Panc1 (cell line): ENCODE measurements around the gene PCLO. TPM values are rescaled to one million over a fixed set of nuclear protein-coding genes. Genes with fewer than 3 reads are reported as not detected.

Experiments
- ATAC-seq: fragments of 200-7000 bp; cut with Tn5 transposase; 2 replicates; pipeline ENCODE4 v1.9.1; 2020; ENCODE audit warnings: mild to moderate bottlenecking, moderate library complexity
- BruUV-seq: library from RNA; stranded (reverse); fragments of 400-500 nt; replicated peaks from 2 replicates; lab custom pipeline; 2021; lab: Mats Ljungman, UMichigan
- CTCF ChIA-PET: fragments of 300-600 bp; sonication (Branson Sonifier 250); formaldehyde crosslinking; loops from one replicate; lab custom pipeline; 2022; ENCODE audit warnings: antibody characterized with exemption; lab: Charles Lee
- POLR2A ChIA-PET: fragments of 300-600 bp; sonication (Branson Sonifier 250); formaldehyde crosslinking; loops from one replicate; lab custom pipeline; 2022; ENCODE audit warnings: antibody characterized with exemption; lab: Charles Lee
- DNase-seq: peaks from one replicate; pipeline ENCODE4 v3.0.0-alpha.2; 2010; ENCODE audit warnings: low read depth, low spot score
- H3K27ac ChIP-seq: 2 replicates; pipeline ENCODE4 v1.5.1; 2011; ENCODE audit warnings: mild to moderate bottlenecking, low read length, inconsistent platforms
- H3K27me3 ChIP-seq: fragments of 200-500 bp; sonication (Bioruptor generic); 2 replicates; pipeline ENCODE4 v1.6.0; 2014; ENCODE audit warnings: low read length, inconsistent platforms; ENCODE audit not compliant: control insufficient read depth, insufficient read depth
- H3K36me3 ChIP-seq: fragments of 200-500 bp; sonication (Bioruptor generic); 2 replicates; pipeline ENCODE4 v1.5.1; 2014; ENCODE audit warnings: inconsistent platforms, mild to moderate bottlenecking, low read length, moderate library complexity; ENCODE audit not compliant: control insufficient read depth, insufficient read depth
- H3K4me1 ChIP-seq: 2 replicates; pipeline ENCODE4 v1.5.1; 2011; ENCODE audit warnings: inconsistent platforms, mild to moderate bottlenecking, low read length, moderate library complexity; ENCODE audit not compliant: control insufficient read depth, insufficient read depth
- H3K4me3 ChIP-seq, 2 experiments: 2 replicates each; pipeline ENCODE4 v1.5.1; 2011 to 2012; ENCODE audit warnings: low read depth in 2 of 2, low read length in 2 of 2, mild to moderate bottlenecking in 2 of 2, inconsistent platforms in 1 of 2, moderate library complexity in 1 of 2
- H3K9me3 ChIP-seq: fragments of 200-500 bp; sonication (Bioruptor generic); 2 replicates; pipeline ENCODE4 v1.5.1; 2014; ENCODE audit warnings: low read depth, mild to moderate bottlenecking, inconsistent platforms, low read length, moderate library complexity; ENCODE audit not compliant: control insufficient read depth, insufficient read depth
- POLR2AphosphoS5 ChIP-seq: IDR thresholded peaks from 2 replicates; pipeline ENCODE4 v1.6.1; 2012; ENCODE audit warnings: mild to moderate bottlenecking, low read depth, low read length, moderate library complexity
- SIN3A ChIP-seq: IDR thresholded peaks from 2 replicates; pipeline ENCODE4 v1.6.1; 2012; ENCODE audit warnings: low read depth, mild to moderate bottlenecking, low read length, moderate library complexity, borderline replicate concordance; ENCODE audit not compliant: insufficient read depth
- TCF7L2 ChIP-seq: IDR thresholded peaks from 2 replicates; pipeline ENCODE4 v1.6.1; 2011; ENCODE audit warnings: mild to moderate bottlenecking, low read depth, low read length, inconsistent platforms
- in situ Hi-C: cut with HindIII; loops from 2 replicates; pipeline ENCODE4 v1.10.0; 2016; ENCODE audit warnings: low sequenced_read_pairs, low pct_unique_long_range_greater_than_20kb
- intact Hi-C: fragments of 100-400 bp; cut with micrococcal nuclease; formaldehyde crosslinking; loops from one replicate; pipeline ENCODE4 v1.10.0; 2022; ENCODE audit not compliant: unreplicated experiment
- total RNA-seq: library from RNA; stranded (reverse); gene quantifications from one replicate; pipeline ENCODE4 v1.2.1, GENCODE V29; 2021; ENCODE audit not compliant: unreplicated experiment
- TF ChIP-seq, protein P1 (sequence below), 2 experiments: IDR thresholded peaks; 2 replicates each; pipeline ENCODE4 v1.6.1; 2011 to 2012; ENCODE audit warnings: low read depth in 2 of 2, control low read depth in 1 of 2, low read length in 1 of 2, mild to moderate bottlenecking in 1 of 2, moderate library complexity in 1 of 2; ENCODE audit not compliant: insufficient read depth in 1 of 2
- TF ChIP-seq, protein P2 (sequence below): fragments of 450-650 bp; IDR thresholded peaks from 2 replicates; pipeline ENCODE4 v1.5.1; 2017; ENCODE audit warnings: mild to moderate bottlenecking

The PCLO gene
- total RNA-seq, 1 experiment from 2014 or later = 1.1 TPM

DNA sequence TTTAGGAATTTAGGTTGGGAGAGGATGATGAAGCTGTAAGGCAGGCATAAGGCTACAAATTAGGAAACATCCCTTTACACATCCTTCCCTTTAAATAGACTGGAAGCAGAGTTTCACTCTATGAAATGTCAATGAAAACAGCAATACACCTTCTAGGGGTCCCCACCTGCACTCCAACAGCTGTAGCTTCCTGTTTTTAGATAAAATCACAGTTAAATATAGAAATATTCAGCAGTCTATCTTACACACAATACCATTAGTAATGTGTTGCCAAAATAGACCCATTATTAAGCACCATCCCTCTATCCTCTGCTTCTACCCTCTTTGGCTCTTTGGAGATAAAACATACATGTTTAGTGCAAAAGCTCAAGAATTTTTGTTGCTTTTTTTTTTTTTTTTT lies 237.4 kb downstream of the PCLO start:
- no peak overlapping the region for H3K27ac ChIP-seq
- DNase-seq (no peak), ATAC-seq (no peak)
- no peak for TF ChIP-seq POLR2AphosphoS5
- TF ChIP-seq, protein P1, sequence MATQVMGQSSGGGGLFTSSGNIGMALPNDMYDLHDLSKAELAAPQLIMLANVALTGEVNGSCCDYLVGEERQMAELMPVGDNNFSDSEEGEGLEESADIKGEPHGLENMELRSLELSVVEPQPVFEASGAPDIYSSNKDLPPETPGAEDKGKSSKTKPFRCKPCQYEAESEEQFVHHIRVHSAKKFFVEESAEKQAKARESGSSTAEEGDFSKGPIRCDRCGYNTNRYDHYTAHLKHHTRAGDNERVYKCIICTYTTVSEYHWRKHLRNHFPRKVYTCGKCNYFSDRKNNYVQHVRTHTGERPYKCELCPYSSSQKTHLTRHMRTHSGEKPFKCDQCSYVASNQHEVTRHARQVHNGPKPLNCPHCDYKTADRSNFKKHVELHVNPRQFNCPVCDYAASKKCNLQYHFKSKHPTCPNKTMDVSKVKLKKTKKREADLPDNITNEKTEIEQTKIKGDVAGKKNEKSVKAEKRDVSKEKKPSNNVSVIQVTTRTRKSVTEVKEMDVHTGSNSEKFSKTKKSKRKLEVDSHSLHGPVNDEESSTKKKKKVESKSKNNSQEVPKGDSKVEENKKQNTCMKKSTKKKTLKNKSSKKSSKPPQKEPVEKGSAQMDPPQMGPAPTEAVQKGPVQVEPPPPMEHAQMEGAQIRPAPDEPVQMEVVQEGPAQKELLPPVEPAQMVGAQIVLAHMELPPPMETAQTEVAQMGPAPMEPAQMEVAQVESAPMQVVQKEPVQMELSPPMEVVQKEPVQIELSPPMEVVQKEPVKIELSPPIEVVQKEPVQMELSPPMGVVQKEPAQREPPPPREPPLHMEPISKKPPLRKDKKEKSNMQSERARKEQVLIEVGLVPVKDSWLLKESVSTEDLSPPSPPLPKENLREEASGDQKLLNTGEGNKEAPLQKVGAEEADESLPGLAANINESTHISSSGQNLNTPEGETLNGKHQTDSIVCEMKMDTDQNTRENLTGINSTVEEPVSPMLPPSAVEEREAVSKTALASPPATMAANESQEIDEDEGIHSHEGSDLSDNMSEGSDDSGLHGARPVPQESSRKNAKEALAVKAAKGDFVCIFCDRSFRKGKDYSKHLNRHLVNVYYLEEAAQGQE (IDR thresholded peaks at IDR 0.05; ENCODE audit: insufficient read depth in 1 of 2, low read depth in 2 of 2, low read length in 1 of 2) = no peak
- TF ChIP-seq, protein P2, sequence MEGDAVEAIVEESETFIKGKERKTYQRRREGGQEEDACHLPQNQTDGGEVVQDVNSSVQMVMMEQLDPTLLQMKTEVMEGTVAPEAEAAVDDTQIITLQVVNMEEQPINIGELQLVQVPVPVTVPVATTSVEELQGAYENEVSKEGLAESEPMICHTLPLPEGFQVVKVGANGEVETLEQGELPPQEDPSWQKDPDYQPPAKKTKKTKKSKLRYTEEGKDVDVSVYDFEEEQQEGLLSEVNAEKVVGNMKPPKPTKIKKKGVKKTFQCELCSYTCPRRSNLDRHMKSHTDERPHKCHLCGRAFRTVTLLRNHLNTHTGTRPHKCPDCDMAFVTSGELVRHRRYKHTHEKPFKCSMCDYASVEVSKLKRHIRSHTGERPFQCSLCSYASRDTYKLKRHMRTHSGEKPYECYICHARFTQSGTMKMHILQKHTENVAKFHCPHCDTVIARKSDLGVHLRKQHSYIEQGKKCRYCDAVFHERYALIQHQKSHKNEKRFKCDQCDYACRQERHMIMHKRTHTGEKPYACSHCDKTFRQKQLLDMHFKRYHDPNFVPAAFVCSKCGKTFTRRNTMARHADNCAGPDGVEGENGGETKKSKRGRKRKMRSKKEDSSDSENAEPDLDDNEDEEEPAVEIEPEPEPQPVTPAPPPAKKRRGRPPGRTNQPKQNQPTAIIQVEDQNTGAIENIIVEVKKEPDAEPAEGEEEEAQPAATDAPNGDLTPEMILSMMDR = no peak
- TF ChIP-seq TCF7L2 = no peak
- TF ChIP-seq SIN3A = no peak
- ChIA-PET POLR2A (no interaction called here), CTCF (interaction anchor here (0.6 kb wide), 1 partner anchor 89 kb away, joined by 6 read pairs; no protein-coding TSS in a partner anchor)
- H3K27me3 ChIP-seq = no peaks in the 10 kb centered on the region
- intact Hi-C loops = no loop called here
- no TSS peak for BruUV-seq
- H3K9me3 ChIP-seq = no peaks in the 10 kb centered on the region
- in situ Hi-C loops = no loop called here
- H3K4me3 ChIP-seq = no peak overlapping the region
- no peaks in the 10 kb centered on the region for H3K4me1 ChIP-seq
- H3K36me3 ChIP-seq = no peaks in the 10 kb centered on the region

DNA sequence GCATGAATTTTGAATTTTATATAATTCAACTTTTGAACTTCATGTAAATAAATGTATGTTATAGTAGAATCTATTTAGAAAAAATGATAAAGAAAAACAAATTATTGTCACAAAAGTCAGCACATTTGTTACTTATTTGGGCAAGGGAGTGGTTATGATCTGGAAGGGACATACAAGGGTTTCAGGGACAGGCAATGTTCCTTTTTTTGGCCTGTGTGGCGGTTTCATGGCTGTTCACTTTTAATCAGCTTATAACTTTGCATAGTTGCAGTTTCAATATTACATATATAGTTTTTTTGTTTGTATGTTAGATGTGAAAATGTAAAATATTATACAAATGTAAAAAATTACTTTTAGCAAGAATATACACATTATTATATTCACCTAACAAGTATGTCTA lies 256.2 kb downstream of the PCLO start:
- Histone ChIP-seq H3K4me1 (no peaks in the 10 kb centered on the region), H3K9me3 (no peaks in the 10 kb centered on the region), H3K27ac (no peak overlapping the region), H3K27me3 (no peaks in the 10 kb centered on the region), H3K4me3 (no peak overlapping the region), H3K36me3 (no peaks in the 10 kb centered on the region)
- POLR2A ChIA-PET = no interaction called here
- ATAC-seq (no peak), DNase-seq (no peak)
- no peak for TF ChIP-seq POLR2AphosphoS5
- TF ChIP-seq, protein P1 (IDR thresholded peaks at IDR 0.05; ENCODE audit: insufficient read depth in 1 of 2, low read depth in 2 of 2, low read length in 1 of 2) = no peak
- TF ChIP-seq TCF7L2 = no peak
- no peak for TF ChIP-seq SIN3A
- TF ChIP-seq, protein P2 = no peak
- CTCF ChIA-PET = no interaction called here
- intact Hi-C loops = no loop called here
- in situ Hi-C loops = no loop called here
- no TSS peak for BruUV-seq
